ENCODE measurements around the gene FOXN1.

GRCh38 chr17:28585851-28586250 lies 79.7 kb downstream of the FOXN1 start:
- TF ChIP-seq, protein P1, sequence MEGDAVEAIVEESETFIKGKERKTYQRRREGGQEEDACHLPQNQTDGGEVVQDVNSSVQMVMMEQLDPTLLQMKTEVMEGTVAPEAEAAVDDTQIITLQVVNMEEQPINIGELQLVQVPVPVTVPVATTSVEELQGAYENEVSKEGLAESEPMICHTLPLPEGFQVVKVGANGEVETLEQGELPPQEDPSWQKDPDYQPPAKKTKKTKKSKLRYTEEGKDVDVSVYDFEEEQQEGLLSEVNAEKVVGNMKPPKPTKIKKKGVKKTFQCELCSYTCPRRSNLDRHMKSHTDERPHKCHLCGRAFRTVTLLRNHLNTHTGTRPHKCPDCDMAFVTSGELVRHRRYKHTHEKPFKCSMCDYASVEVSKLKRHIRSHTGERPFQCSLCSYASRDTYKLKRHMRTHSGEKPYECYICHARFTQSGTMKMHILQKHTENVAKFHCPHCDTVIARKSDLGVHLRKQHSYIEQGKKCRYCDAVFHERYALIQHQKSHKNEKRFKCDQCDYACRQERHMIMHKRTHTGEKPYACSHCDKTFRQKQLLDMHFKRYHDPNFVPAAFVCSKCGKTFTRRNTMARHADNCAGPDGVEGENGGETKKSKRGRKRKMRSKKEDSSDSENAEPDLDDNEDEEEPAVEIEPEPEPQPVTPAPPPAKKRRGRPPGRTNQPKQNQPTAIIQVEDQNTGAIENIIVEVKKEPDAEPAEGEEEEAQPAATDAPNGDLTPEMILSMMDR (IDR thresholded peaks at IDR 0.05; ENCODE audit: insufficient read depth, low read depth, low read length): no peak
- no peak for TF ChIP-seq EZH2 (IDR thresholded peaks at IDR 0.05; ENCODE audit: insufficient read depth, low read length)

Data from astrocyte (in vitro differentiated cells and primary cell).